Mucosa of stomach (tissue), 1 donor: Measurements from ENCODE around the gene IL18.
"Not testable (repeated sequence)": the region's sequence is repeated elsewhere in the genome, so short reads cannot be mapped to it uniquely, and the experiment has no call there.

Experiments
- H3K27me3 ChIP-seq: one replicate; pipeline ENCODE4 v1.7.0; 2013; ENCODE audit warnings: mild to moderate bottlenecking, low read length; ENCODE audit not compliant: control insufficient read depth, insufficient read depth
- H3K36me3 ChIP-seq: one replicate; pipeline ENCODE4 v1.7.0; 2013; ENCODE audit warnings: low read length; ENCODE audit not compliant: control insufficient read depth, insufficient read depth
- H3K4me1 ChIP-seq: one replicate; pipeline ENCODE4 v1.7.0; 2013; ENCODE audit warnings: mild to moderate bottlenecking, low read length; ENCODE audit not compliant: control insufficient read depth, insufficient read depth
- H3K4me3 ChIP-seq: one replicate; pipeline ENCODE4 v1.7.0; 2013; ENCODE audit warnings: low read length
- H3K9ac ChIP-seq: one replicate; pipeline ENCODE4 v1.7.0; 2013; ENCODE audit warnings: mild to moderate bottlenecking, low read length, moderate library complexity
- H3K9me3 ChIP-seq: one replicate; pipeline ENCODE4 v1.7.0; 2013; ENCODE audit warnings: mild to moderate bottlenecking, low read length, moderate library complexity; ENCODE audit not compliant: control insufficient read depth
- donor health status: Pancreatic carcinoma.

IL18 gene

GRCh38 chr11:112106070-112106469 is 57.8 kb downstream of the IL18 start:
- Histone ChIP-seq H3K27me3 (no peaks in the 10 kb centered on the region), H3K4me1 (no peaks in the 10 kb centered on the region), H3K4me3 (no peak overlapping the region), H3K9ac (no peak overlapping the region), H3K9me3 (no peaks in the 10 kb centered on the region), H3K36me3 (no peaks in the 10 kb centered on the region)

- no peaks in the 10 kb centered on the region for H3K9me3 ChIP-seq
- H3K4me3 ChIP-seq = no peak overlapping the region
- no peaks in the 10 kb centered on the region for H3K27me3 ChIP-seq
- H3K4me1 ChIP-seq = no peaks in the 10 kb centered on the region
- no peak overlapping the region for H3K9ac ChIP-seq
- no peaks in the 10 kb centered on the region for H3K36me3 ChIP-seq
These were observed 60.4 kb downstream of the IL18 start for GRCh38 chr11:112103446-112103845.

- no peak overlapping the region for H3K4me3 ChIP-seq
These were observed 63.4 kb downstream of the IL18 start for GRCh38 chr11:112100462-112100861.

GRCh38 chr11:112097734-112098528 is 66.0 kb downstream of the IL18 start:
- H3K27me3 ChIP-seq = no peaks in the 10 kb centered on the region
- no peaks in the 10 kb centered on the region for H3K9me3 ChIP-seq
- H3K36me3 ChIP-seq = no peaks in the 10 kb centered on the region
- no peaks in the 10 kb centered on the region for H3K4me1 ChIP-seq
- no peak overlapping the region for H3K9ac ChIP-seq
- H3K4me3 ChIP-seq = no peak overlapping the region

More at GRCh38 chr11:112100462-112100861, 63.4 kb downstream of the IL18 start:
- no peaks in the 10 kb centered on the region for H3K27me3 ChIP-seq
- H3K36me3 ChIP-seq = no peaks in the 10 kb centered on the region
- no peaks in the 10 kb centered on the region for H3K9me3 ChIP-seq
- H3K9ac ChIP-seq = no peak overlapping the region
- no peaks in the 10 kb centered on the region for H3K4me1 ChIP-seq

- H3K36me3 ChIP-seq = peaks cover 4% of the 10 kb centered on the region
- H3K27me3 ChIP-seq = no peaks in the 10 kb centered on the region
- H3K9ac ChIP-seq = no peak overlapping the region
- no peaks in the 10 kb centered on the region for H3K9me3 ChIP-seq
- no peaks in the 10 kb centered on the region for H3K4me1 ChIP-seq
- no peak overlapping the region for H3K4me3 ChIP-seq
These were observed 67.7 kb downstream of the IL18 start for GRCh38 chr11:112096194-112096593.

- not testable (repeated sequence) for H3K9me3 ChIP-seq, H3K4me1 ChIP-seq, H3K9ac ChIP-seq, H3K4me3 ChIP-seq, H3K36me3 ChIP-seq, H3K27me3 ChIP-seq
These were observed 68.6 kb downstream of the IL18 start for GRCh38 chr11:112095302-112095701.
